HepG2 (cell line): Measurements from ENCODE around the gene TRPT1.

Experiments used
- ATF7-NPFF ChIP-seq: sonication (generic); formaldehyde crosslinking; IDR thresholded peaks from 2 replicates; pipeline ENCODE4 v1.8.1; 2023; ENCODE audit warnings: mild to moderate bottlenecking, low read depth, missing genetic modification reagents, moderate library complexity
- HDAC6 ChIP-seq: fragments of 200-600 bp; sonication (generic); IDR thresholded peaks from 2 replicates; pipeline ENCODE4 v1.7.0; 2017; ENCODE audit warnings: mild to moderate bottlenecking, antibody characterized with exemption, low read length, low read depth
- NFE2L1 ChIP-seq: sonication (generic); formaldehyde crosslinking; IDR thresholded peaks from 2 replicates; pipeline ENCODE4 v1.4.0; 2020; ENCODE audit warnings: missing genetic modification reagents, mild to moderate bottlenecking, borderline replicate concordance
- PHF20 ChIP-seq: sonication (generic); formaldehyde crosslinking; IDR thresholded peaks from 2 replicates; pipeline ENCODE4 v1.5.0; 2020; ENCODE audit warnings: mild to moderate bottlenecking, missing genetic modification reagents
- RAD21 ChIP-seq: fragments of 450-650 bp; formaldehyde crosslinking; IDR thresholded peaks from 2 replicates; pipeline ENCODE4 v1.5.0; 2020; ENCODE audit warnings: mild to moderate bottlenecking
- ZBTB21 ChIP-seq: sonication (generic); formaldehyde crosslinking; IDR thresholded peaks from 2 replicates; pipeline ENCODE4 v1.4.0; 2020; ENCODE audit warnings: missing genetic modification reagents
- ZNF432 ChIP-seq: sonication (generic); formaldehyde crosslinking; IDR thresholded peaks from 2 replicates; pipeline ENCODE4 v1.5.0; 2020; ENCODE audit warnings: missing genetic modification reagents, mild to moderate bottlenecking, borderline replicate concordance
- ZNF569 ChIP-seq: sonication (generic); formaldehyde crosslinking; IDR thresholded peaks from 2 replicates; pipeline ENCODE4 v1.5.0; 2020; ENCODE audit warnings: mild to moderate bottlenecking, missing genetic modification reagents, moderate library complexity, borderline replicate concordance

DNA sequence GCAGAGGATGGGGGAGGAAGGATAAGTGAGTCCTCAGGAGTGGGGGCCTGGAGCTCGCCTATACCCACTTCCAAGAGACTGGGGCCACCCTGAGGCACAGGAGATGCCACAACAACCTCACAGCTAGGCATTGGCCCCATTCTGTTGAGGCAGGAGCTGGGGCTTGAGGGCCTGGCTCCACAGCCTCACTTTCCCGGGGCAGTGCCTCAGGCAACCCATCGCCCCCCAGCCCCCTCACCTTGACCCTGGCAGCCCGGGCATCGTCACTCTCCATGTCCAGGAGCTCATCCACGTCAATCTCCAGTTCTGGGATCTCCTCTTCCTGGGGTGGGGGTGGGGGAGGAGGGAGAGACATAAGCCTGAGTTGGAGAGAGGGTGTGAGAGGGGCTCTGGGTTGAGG is 19.0 kb upstream of the TRPT1 start:
- TF ChIP-seq PHF20 (no peak), ATF7-NPFF (CRISPR knock-in tag) (no peak), HDAC6 (no peak), RAD21 (CRISPR knock-in tag) (no peak), ZNF432 (CRISPR knock-in tag) (no peak), ZNF569 (CRISPR knock-in tag) (no peak), ZBTB21 (no peak), NFE2L1 (no peak)
